Measurements from ENCODE around the gene TFF2. TPM values are rescaled to one million over a fixed set of nuclear protein-coding genes. Genes with fewer than 3 reads are reported as not detected.

TFF2 gene
- total RNA-seq, 4 donors from 2014 or later: not detected

DNA sequence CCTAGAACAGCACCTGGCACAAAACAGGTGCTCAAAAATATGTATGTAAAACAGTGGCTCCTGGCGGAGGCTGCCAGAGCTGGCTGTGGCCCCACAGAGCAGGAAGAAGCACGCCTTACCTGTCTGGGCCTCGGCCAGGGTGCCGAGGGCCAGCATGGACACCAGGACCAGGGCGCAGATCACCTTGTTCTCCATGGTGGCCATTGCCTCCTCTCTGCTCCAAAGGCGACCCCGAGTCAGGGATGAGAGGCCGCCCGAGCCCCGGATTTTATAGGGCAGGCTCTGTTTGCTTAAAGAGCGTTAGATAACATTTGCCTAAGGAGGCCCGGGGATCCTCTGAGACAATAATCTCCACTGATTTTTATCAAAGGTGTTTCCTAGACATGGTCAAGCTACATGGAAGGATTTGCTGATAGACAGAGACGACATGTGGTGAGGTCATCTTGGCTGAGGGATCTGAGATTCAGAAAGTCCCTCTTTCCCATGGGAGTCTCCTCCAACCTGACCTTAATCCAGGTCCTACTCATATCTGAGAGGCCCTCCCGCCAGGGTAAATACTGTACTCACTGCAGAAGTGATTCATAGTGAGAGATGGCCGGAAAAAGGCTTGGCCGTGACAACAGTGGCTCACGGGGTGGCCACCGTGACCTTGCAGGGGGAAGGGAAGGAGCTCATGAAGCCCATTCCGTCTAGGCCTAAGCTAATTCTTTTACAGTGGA lies 15.7 kb upstream of the TFF2 start, which contains the start of gene TFF1:
TFF1 (minus strand) TSS at position 244 of the 719 bp plus-strand sequence; CDS start at position 204, 40 bp downstream.
- TF ChIP-seq POLR2A (IDR thresholded peaks at IDR 0.05): no peak
- TF ChIP-seq, protein P1, sequence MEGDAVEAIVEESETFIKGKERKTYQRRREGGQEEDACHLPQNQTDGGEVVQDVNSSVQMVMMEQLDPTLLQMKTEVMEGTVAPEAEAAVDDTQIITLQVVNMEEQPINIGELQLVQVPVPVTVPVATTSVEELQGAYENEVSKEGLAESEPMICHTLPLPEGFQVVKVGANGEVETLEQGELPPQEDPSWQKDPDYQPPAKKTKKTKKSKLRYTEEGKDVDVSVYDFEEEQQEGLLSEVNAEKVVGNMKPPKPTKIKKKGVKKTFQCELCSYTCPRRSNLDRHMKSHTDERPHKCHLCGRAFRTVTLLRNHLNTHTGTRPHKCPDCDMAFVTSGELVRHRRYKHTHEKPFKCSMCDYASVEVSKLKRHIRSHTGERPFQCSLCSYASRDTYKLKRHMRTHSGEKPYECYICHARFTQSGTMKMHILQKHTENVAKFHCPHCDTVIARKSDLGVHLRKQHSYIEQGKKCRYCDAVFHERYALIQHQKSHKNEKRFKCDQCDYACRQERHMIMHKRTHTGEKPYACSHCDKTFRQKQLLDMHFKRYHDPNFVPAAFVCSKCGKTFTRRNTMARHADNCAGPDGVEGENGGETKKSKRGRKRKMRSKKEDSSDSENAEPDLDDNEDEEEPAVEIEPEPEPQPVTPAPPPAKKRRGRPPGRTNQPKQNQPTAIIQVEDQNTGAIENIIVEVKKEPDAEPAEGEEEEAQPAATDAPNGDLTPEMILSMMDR (IDR thresholded peaks at IDR 0.05 in 4 of 5, conservative IDR thresholded peaks at IDR 0.05 in 1 of 5): no peak
- ATAC-seq (no peak), DNase-seq (no peak)
- Histone ChIP-seq H3K9me3 (no peaks in the 10 kb centered on the region), H3K27ac (no peak within 1 kb of the TSS), H3K4me1 (no peaks in the 10 kb centered on the region), H3K36me3 (no peaks in the 10 kb centered on the region), H3K4me3 (no peak within 1 kb of the TSS), H3K27me3 (peaks cover 9 to 15% (median 11%) of the 10 kb centered on the region in 3 donors)
- in situ Hi-C loops (cut with MboI; ENCODE audit: low sequenced_read_pairs in 4 of 4) (no loop called here), intact Hi-C loops (cut with DNase I; ENCODE audit: low total_unique reads) (no loop called here)

DNA sequence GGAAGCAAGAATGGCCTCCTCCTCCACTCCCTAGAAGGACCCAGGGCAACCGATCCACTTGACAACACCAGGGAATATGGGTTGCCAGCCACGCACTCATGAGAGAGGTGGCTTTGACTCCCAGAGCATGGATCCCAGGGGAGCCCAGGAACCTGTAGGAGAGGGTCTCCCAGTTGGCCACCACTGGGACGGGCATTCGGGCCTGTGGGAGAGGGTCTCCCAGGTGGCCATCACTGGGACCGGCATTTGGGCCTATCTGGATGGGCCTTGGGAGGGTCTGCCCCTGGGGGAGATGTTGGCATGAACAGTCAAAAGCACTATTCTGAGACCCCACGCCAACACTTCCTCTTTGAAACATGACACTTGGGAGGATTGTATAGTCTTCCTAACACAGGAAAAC lies 15.0 kb upstream of the TFF2 start:
- in situ Hi-C loops (cut with MboI; ENCODE audit: low sequenced_read_pairs in 4 of 4): no loop called here
- Histone ChIP-seq H3K36me3 (no peaks in the 10 kb centered on the region), H3K4me3 (no peak overlapping the region), H3K27me3 (peaks cover 11 to 19% (median 16%) of the 10 kb centered on the region in 3 donors), H3K9me3 (no peaks in the 10 kb centered on the region), H3K4me1 (no peaks in the 10 kb centered on the region), H3K27ac (no peak overlapping the region)
- DNase-seq: no peak
- TF ChIP-seq, protein P1 (IDR thresholded peaks at IDR 0.05 in 4 of 5, conservative IDR thresholded peaks at IDR 0.05 in 1 of 5): no peak
- no peak for TF ChIP-seq POLR2A (IDR thresholded peaks at IDR 0.05)
- no peak for ATAC-seq
- intact Hi-C loops (cut with DNase I; ENCODE audit: low total_unique reads): no loop called here

DNA sequence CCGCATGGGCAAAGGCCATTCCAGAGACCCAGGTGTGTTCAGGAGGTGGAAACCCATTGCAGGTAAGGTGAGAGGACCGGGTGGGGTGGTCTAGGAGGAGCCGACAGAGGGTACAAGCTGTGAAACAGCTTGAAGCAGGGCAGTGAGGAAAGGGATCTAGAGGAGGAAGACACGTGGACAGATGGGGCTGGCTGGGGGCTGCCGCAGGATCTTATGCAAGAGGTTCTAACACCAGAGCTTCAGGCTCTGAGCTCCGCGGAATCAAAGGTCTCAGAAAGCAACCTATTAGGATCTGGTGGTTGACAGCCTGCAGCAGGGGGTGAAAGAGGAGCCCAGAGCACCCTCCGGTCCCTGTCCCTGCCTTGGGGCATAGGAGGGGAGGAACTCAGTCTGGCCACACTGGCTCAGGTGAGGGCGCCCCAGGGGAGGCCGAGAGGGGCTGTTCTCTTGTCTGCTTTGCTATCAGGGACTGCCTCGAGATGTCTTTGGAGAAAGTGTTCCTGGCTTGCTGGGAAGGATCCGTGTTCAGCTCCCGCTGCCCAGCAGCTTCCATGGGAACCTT lies 13.6 kb upstream of the TFF2 start:
- Histone ChIP-seq H3K9me3 (no peaks in the 10 kb centered on the region), H3K27me3 (peaks cover 17 to 25% (median 23%) of the 10 kb centered on the region in 3 donors), H3K27ac (no peak overlapping the region), H3K4me1 (no peaks in the 10 kb centered on the region), H3K36me3 (no peaks in the 10 kb centered on the region), H3K4me3 (no peak overlapping the region)
- no peak for DNase-seq
- in situ Hi-C loops (cut with MboI; ENCODE audit: low sequenced_read_pairs in 4 of 4) (no loop called here), intact Hi-C loops (cut with DNase I; ENCODE audit: low total_unique reads) (no loop called here)
- TF ChIP-seq, protein P1 (IDR thresholded peaks at IDR 0.05 in 4 of 5, conservative IDR thresholded peaks at IDR 0.05 in 1 of 5): no peak
- no peak for TF ChIP-seq POLR2A (IDR thresholded peaks at IDR 0.05)
- no peak for ATAC-seq

DNA sequence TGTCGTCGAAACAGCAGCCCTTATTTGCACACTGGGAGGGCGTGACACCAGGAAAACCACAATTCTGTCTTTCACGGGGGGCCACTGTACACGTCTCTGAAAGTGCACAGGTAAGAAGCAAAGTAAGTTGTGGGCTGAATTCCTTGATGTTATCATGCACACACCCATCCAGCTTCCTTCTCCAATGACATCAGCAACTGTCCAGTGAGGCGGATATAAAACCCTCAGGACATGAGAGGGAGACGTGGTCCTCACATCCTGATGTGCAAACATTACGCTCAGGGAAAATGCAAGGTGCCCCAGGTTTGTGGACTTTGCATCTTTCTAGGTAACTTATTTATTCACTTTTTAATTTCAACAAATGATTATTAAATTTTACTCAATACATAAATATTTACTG lies 12.5 kb upstream of the TFF2 start:
- intact Hi-C loops (cut with DNase I; ENCODE audit: low total_unique reads) (no loop called here), in situ Hi-C loops (cut with MboI; ENCODE audit: low sequenced_read_pairs in 4 of 4) (no loop called here)
- Histone ChIP-seq H3K4me1 (no peaks in the 10 kb centered on the region), H3K27ac (no peak overlapping the region), H3K9me3 (no peaks in the 10 kb centered on the region), H3K27me3 (peaks cover 17 to 25% (median 23%) of the 10 kb centered on the region in 3 donors), H3K4me3 (no peak overlapping the region), H3K36me3 (no peaks in the 10 kb centered on the region)
- TF ChIP-seq, protein P1 (IDR thresholded peaks at IDR 0.05 in 4 of 5, conservative IDR thresholded peaks at IDR 0.05 in 1 of 5): no peak
- TF ChIP-seq POLR2A (IDR thresholded peaks at IDR 0.05): no peak
- ATAC-seq: no peak
- no peak for DNase-seq

Data from gastrocnemius medialis (tissue), 4 donors.